HG03521 (cell line): ENCODE results near the gene TRAPPC6A.

Experiments used
- ATAC-seq: cut with Tn5 transposase; IDR thresholded peaks from one replicate; pipeline ENCODE4 v1.9.1; 2021; ENCODE audit warnings: mild to moderate bottlenecking, moderate library complexity; ENCODE audit not compliant: unreplicated experiment

The TRAPPC6A gene

GRCh38 chr19:45163751-45164460 lies 14.1 kb downstream of the TRAPPC6A start:
- no peak for ATAC-seq

DNA sequence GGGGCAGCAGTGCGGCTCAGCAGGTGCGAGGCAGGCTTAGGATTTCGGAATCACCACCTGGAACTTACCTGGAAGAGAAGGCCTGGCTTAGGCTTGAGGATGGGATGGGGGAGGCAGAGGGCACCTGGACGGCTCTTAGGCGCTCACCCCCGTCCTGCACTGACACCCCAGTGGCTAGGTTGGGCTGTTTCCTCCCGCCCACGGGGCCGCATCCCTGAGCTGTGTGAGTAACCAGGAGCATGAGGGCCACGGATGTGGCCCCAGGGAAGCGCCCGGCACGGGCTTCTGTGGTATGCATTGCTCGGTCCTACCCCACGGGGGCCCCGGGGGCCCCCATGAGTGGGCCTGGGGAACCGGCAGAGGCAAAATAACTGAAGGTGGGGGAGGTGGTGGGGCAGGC lies 14.9 kb downstream of the TRAPPC6A start:
- no peak for ATAC-seq

DNA sequence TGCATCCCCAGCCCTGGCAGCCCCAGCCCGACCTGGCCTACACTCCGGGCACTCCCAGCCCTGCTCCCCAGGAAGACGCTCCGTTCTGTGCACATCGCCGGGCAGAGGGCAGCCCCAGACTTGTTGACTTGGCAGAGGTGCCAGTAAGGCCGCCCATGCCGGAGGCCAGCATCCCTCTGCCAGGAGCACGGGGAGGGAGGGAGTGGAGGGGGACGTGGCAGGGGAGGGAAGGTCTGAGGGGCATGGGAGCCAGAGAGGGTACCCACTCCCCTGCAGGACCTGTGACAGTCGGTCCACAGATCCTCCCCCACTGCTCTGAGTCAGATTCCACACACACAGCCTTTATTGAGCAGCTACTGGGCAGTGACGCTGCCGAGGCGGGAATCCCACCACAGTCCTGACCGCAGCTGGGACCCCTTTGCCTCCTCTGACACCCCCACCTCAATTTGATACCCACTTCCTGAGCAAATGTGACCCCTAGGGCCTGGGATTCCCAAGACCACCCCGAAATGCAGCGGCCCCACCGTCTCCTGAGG lies 15.4 kb downstream of the TRAPPC6A start:
- no peak for ATAC-seq

DNA sequence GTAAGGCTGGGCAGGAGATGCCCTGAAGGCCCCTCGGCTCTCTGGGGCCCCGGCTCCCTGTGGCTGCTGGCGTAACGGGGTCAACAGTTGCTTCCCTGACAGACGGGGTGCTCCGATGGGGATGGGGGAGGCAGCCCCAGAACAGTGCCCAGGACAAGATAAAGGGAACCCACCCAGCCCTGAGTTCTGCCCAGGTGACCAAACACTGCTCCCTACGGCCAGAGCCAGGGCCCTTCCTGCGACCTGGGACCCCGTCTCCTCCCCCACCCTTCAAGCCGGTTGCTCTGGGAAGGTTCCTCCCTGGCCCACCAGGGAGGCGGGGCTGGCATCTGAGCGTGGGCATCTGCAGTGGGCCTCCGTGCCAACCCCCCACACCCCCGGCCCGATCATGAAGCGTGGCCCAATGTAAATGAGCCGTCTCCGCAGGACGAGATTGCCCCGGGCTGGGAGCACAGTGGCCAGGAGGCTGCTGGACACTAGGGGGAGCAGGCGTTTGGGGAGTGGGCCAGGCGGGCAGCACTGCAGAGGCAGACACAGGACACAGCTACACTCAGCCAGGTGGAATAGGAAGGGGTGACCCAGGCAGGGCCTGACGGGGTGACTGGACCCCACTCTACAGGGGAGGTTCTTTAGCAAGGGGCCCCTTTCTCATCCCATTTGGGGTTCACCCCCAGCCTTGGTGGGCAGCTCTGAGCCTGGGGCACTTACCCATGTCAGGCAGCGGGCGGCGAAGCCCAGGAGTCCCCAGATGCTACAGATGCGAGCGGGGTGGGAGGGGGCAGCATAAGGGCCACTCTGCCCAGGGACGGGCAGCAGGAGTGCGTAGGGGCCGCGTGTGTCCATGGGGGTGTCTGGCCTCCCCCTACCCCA lies 16.1 kb downstream of the TRAPPC6A start:
- no peak for ATAC-seq

- ATAC-seq, result no peak
Observed at GRCh38 chr19:45160870-45161737, 16.9 kb downstream of the TRAPPC6A start, which contains the start of gene NKPD1. Gene NKPD1 (minus strand): TSS chr19:45160982. CDS start chr19:45160150, 832 bp downstream.

DNA sequence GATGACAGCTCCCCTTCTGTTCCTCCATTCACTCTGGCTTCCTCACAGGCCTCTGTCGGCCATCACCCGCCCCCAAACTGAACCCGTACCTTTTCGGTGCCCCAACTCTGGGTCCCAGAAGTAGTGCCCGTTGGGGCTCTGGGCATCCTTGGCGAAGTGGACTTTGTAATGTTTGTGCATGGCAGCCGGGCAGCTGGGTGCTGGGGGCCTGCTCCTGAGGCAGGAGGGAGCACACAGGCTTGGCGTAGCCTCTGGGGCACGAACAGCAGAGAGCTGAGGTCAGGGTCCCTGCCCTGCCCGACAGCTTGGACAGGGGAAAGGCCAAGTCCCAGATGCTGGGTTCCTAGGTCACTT lies 18.1 kb downstream of the TRAPPC6A start:
- no peak for ATAC-seq

DNA sequence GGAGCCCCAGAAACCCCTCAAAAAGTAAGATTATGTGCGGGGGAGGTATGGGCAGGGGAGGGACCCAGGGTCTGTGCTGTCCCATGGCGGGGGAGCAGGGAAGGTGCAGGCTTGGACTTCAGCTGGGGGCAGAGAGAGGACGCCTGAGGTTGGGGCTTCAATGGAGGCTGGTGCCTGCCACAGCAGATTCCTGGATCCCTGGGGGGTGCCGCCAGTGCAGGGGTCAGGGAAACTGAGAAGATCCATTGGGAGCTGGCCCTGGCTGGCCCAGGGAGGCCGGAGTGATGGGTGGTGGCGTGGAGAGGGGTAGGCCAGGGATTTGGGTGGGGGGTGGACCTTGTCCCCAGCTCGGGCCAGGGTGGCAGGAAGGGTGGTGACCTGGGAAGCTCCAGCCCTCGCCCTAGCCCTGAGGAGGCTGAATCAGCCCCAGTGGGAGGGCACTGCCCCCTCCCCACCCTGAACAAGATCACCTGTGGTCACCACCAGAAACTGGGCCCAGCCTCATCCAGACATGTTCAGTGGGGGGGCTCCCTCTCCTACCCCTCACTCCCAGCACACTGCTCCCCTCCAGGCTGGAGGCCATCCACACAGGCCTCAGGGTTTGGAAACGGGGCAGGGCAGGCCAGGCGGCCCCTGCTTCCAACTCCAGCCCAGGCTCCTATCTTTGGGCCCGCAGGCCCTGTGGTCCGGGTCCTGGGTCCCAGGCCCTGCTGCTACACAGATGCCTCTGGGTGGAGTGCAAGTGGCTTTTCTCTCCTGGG lies 18.6 kb downstream of the TRAPPC6A start:
- ATAC-seq, result no peak

GRCh38 chr19:45158503-45159209 lies 19.4 kb downstream of the TRAPPC6A start:
- ATAC-seq, result no peak

GRCh38 chr19:45156751-45157150 lies 21.3 kb downstream of the TRAPPC6A start:
- no peak for ATAC-seq

DNA sequence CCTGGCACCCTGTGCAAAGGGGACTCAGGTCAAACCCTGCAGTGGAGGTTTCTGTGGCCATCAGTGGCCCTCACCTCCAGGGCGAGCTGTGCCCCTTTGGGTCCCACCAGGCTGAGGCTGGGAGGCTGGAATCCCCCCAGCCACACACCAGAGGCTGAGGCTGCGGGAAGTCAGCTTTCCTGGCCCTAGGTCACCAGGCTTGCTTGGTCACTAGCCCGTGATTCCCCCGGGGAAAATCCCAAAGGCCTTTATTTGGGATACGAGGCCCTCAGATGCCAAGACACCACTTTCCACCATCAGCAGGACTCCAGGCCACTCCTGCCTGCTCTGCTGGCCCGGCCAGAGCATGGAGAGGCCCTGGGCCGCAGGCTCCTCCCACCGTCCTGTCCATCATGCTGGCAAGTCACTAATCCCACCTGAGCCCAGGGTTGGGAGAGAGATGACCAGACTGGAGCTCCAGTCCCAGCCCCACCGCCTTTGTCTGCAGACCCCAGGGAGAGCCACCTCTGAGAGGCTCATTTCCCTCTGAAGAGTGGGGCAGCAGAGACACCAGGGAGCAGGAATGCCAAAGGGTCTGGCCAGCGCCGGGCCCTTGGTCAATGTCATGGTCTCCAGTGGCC lies 21.9 kb downstream of the TRAPPC6A start:
- no peak for ATAC-seq

DNA sequence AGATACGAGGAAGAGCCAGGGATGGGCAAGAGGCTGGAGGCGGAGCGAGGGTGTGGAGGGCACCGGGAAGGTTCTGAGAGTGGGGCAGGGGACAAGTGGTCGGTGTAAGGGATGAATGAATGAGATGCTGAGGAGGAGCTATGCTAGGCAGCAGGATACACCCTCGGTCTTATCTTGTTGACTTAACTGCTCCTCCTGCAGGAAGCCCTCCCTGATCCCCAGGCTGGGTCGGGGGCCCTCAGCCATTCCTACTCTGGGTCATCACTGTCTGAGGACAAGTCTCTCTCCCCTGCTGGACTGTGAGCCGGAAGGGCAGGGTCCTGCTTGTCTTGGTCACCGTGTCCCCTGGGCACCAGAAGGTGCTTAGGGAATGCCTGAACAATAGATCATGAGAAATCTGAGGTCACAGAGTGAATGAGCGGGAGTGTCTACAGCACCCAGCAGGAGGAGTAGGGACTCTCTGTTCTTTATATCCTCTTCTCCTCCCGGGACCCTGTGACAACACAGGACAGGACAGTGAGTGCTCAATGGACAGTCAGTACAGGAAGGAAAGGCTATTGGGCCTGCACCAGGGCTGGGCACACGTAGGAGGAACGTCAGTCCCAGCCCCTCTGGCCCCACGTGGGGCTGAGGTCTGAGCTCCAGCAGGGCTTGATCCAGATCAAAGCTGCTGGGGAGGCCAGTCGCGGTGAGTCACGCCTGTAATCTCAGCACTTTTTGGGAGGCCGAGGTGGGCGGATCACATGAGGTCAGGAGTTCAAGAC lies 23.8 kb downstream of the TRAPPC6A start:
- ATAC-seq, result no peak

GRCh38 chr19:45153339-45154063 lies 24.5 kb downstream of the TRAPPC6A start:
- no peak for ATAC-seq

DNA sequence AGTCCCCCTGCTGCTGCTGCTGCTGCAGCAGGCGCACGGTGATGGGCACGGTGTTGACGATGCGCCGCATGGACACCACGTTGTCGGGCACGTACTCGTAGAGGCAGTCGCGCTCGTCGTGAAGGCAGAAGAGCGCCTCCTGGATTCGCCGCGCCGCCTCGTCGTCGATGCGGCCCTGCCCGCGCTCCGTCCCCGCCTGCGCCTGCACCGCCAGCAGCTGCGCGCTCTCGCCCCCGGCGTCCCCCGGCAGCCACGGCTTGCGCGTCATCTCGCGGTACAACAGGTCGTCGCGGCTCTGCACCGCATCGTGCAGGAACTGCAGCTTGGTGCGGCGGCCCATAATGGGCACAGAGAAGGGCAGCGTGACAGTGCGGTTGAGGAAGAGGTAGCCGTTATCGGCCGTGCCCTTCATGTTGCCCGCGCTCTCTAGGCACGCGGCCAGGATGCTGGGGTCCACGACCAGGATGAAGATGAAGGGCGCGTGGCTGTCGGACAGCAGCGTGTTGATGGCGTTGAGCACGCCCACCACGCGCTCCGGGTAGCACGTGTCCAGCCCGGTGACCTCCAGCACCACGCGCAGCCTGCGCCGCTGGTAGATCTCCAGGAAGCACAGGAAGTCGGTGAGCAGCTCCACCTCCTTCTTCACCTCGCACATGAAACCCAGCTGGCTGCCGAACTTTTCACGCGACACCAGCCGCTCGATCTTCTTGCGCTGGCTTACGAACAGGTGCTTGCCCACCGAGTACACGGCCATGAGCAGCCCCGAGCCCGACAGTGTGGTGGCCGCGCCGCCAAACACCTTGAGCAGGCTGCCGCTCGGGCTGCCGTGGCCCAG lies 25.3 kb downstream of the TRAPPC6A start:
- no peak for ATAC-seq

DNA sequence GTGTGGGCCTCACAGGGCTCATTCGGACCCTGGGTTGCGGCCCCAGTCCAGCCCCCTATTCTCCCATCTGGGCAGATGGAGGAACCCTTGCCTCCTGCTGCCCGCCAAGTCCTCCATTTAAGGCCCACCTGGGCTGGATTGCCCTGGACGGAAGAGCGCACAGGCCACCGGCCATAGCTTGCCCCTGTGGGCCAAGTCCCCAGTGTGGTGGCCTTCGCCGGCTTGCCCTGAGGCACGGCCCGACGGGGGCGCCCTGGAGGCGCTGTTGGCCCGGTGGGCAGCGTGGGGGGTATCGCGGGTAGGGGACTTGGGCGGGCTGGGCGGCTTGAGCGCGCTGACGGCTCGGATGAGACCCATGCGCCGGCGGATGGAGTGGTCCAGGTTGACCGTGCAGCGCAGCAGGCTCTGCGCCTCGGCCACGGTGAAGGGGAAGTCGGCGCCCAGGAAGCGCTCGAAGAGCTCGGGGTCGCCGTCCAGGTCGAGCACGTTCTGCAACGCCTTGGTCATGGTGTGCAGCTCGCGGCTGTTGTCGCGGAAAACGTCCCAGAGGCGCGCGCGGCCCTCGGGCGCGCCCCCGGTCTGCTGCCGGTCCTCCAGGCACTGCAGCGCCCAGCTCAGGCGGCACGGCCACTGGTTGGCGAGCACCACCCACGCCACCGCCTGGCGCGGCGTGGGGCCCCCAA lies 26.1 kb downstream of the TRAPPC6A start:
- no peak for ATAC-seq

DNA sequence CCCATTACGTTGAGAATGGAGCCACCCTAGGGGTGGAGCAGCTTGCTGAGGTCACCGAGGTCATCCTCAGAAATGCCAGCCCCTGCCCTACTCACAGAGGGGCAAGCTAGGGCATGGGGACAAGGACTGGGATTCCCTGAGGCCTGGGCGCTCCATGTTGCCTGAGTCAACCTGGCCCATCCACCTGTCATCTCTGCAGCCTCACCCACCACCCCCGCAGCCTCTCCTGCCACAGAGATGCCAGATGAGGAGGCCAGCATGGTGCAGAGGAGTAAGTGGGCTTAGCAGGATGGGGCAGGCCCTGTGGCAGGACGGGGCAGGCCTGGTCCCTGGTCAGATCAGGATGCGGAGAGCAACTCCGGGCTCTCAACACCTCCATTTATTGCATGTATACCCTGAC lies 26.7 kb downstream of the TRAPPC6A start:
- no peak for ATAC-seq

DNA sequence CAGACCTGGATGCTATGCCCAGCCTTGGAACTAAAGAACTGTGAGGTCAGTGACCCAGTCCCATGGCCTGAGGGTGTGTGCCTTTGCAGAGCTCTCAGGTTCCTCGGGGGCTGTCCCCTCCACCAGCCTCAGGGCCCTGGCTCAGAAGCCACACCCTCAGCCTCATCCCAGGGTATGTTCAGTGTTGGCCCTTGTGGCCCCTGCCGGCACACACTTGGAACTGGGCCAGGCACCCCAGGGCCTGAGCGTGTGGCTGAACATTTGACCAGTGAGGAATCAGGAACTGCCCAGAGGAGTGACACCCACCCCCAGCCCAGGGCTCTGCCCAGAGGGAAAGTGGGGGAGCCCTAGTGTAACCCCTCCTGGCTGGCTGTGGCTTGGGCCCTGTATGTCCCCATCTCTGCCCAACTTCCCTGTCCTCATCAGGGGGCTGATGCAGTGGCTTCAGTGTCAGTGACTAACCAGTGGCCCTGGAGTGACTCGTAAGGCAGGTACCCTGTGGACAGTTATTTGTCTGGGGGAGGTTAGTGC lies 27.2 kb downstream of the TRAPPC6A start:
- ATAC-seq, result no peak
